Gastrocnemius medialis (tissue), 4 donors: ENCODE data around the gene ILK.

ENCODE experiments used
- CTCF ChIP-seq, 5 experiments: fragments of 450-650 bp in 3 of 5; fragments of 200-600 bp in 2 of 5; sonication (generic) in 2 of 5; IDR thresholded peaks in 4 of 5; conservative IDR thresholded peaks in 1 of 5; 1 replicate in 4 of 5; 2 replicates in 1 of 5; pipeline ENCODE4 v1.5.1; 2016 to 2019; ENCODE audit warnings: antibody characterized with exemption in 5 of 5, mild to moderate bottlenecking in 3 of 5, moderate library complexity in 3 of 5
- POLR2A ChIP-seq, 2 donors: fragments of 450-650 bp; IDR thresholded peaks; one replicate each; pipeline ENCODE4 v1.6.1; 2017; ENCODE audit warnings: antibody characterized with exemption in 2 of 2, mild to moderate bottlenecking in 2 of 2, moderate library complexity in 2 of 2

GRCh38 chr11:6561288-6561687 is 42.3 kb upstream of the ILK start:
- TF ChIP-seq CTCF (IDR thresholded peaks at IDR 0.05 in 4 of 5, conservative IDR thresholded peaks at IDR 0.05 in 1 of 5) (no peak), POLR2A (IDR thresholded peaks at IDR 0.05) (no peak)
